Measurements from ENCODE around the gene CD4. TPM values are rescaled to one million over a fixed set of nuclear protein-coding genes. Genes with fewer than 3 reads are reported as not detected.

Gene CD4
- total and polyA plus RNA-seq, 10 of the 15 experiments (the other 5 are each of a cell fraction or from before 2014, with no cell fraction given), result 0.24 to 1.6 (median 0.69) TPM

- TF ChIP-seq ZNF622 (IDR thresholded peaks at IDR 0.05), result no peak
- TF ChIP-seq MYB (IDR thresholded peaks at IDR 0.05; ENCODE audit: borderline replicate concordance, low read depth, low read length), result no peak
- no peak for TF ChIP-seq E2F4 (IDR thresholded peaks at IDR 0.05; ENCODE audit: low read depth, low read length)
- TF ChIP-seq BCLAF1 (IDR thresholded peaks at IDR 0.05), result no peak
- TF ChIP-seq HDGF (IDR thresholded peaks at IDR 0.05), result no peak
- H3K27me3 ChIP-seq (replicated peaks in 1 of 2; ENCODE audit: control insufficient read depth in 2 of 2, insufficient read depth in 2 of 2, low read length in 1 of 2), result no peaks in the 10 kb centered on the region
Measured at GRCh38 chr12:6772331-6772695, 17.0 kb upstream of the CD4 start, which contains the start of gene LAG3. Gene LAG3, plus strand, starts transcription at chr12:6772520. Its CDS starts 333 bp downstream, at chr12:6772853.

More at GRCh38 chr12:6772331-6772695, 17.0 kb upstream of the CD4 start, which contains the start of gene LAG3:
- Histone ChIP-seq H4K20me1 (ENCODE audit: control insufficient read depth, insufficient read depth) (no peaks in the 10 kb centered on the region), H3K36me3 (ENCODE audit: control insufficient read depth in 2 of 2, insufficient read depth in 2 of 2, low read length in 1 of 2) (no peaks in the 10 kb centered on the region), H3K27ac (ENCODE audit: control insufficient read depth, insufficient read depth) (peak within 1 kb of the TSS; percentile 38; the same call in 1 of the 2 replicates), H3K9ac (ENCODE audit: control insufficient read depth, insufficient read depth, low read length) (no peak within 1 kb of the TSS), H3K4me1 (ENCODE audit: control insufficient read depth, insufficient read depth, low read length) (peaks cover 48% of the 10 kb centered on the region), H3K4me2 (ENCODE audit: control insufficient read depth, insufficient read depth) (peak within 1 kb of the TSS; percentile 83), H2AFZ (ENCODE audit: control insufficient read depth, low read depth, low read length) (no peak within 1 kb of the TSS), H3K4me3 (peak within 1 kb of the TSS; percentile 54; the same call in 1 of the 2 replicates), H3K79me2 (ENCODE audit: control insufficient read depth, insufficient read depth, low read length) (peaks cover 11% of the 10 kb centered on the region), H3K9me3 (replicated peaks; ENCODE audit: control insufficient read depth, insufficient read depth, low read length) (no peaks in the 10 kb centered on the region)
- WGBS (ENCODE audit: insufficient coverage, insufficient replicate concordance, low lambda C conversion rate, missing lambda C conversion rate), result 28% methylated on average over 6 of the region's 15 CpGs
- no TSS peak for BruUV-seq (replicated peaks)
- intact Hi-C loops (cut with micrococcal nuclease; ENCODE audit: unreplicated experiment) (no loop called here), in situ Hi-C loops (cut with MboI) (no loop called here)
- no peak for FAIRE-seq
- RAD21 ChIA-PET (ENCODE audit: unreplicated experiment), result interaction anchor here (3.3 kb wide), 1 partner anchor 19 kb away, joined by 18 read pairs; the partner anchor contains the start of gene MLF2
- no peak for DNase-seq (ENCODE audit: low read depth, low spot score)
- SMC1A ChIA-PET (ENCODE audit: uncharacterized antibody, unreplicated experiment), result interaction anchor here (3.6 kb wide), 1 partner anchor 19 kb away, joined by 20 read pairs; the partner anchor contains the start of gene MLF2
- CTCF ChIA-PET, result interaction anchor here (1.8 to 12.7 kb wide), 2 partner anchors 8 to 16 kb away, joined by 5 to 221 read pairs; partner anchors contain the start of gene MLF2
- peak; percentile 34 for ATAC-seq
- POLR2A ChIA-PET, result interaction anchor here (0.5 to 1.9 kb wide), 5 partner anchors 12 to 92 kb away, joined by 3 to 16 read pairs (median 3); partner anchors contain the start of genes COPS7A, MLF2 and USP5

Data from GM12878 (cell line).